Astrocyte of the spinal cord (primary cell): Measurements from ENCODE around the gene GALNT7.

Experiments
- DNase-seq: peaks from one replicate; pipeline ENCODE4 v3.0.0; 2011; ENCODE audit warnings: low read depth, low spot score
- H3K4me3 ChIP-seq: 2 replicates; pipeline ENCODE4 v1.5.1; 2011; ENCODE audit warnings: low read depth, mild to moderate bottlenecking, low read length, moderate library complexity
- CTCF ChIP-seq: IDR thresholded peaks from 2 replicates; pipeline ENCODE4 v1.5.1; 2012; ENCODE audit warnings: low read depth, mild to moderate bottlenecking, low read length, inconsistent platforms
- in situ Hi-C: cut with HindIII; loops from 2 replicates; pipeline ENCODE4 v1.10.0; 2017; ENCODE audit warnings: low sequenced_read_pairs

Gene GALNT7

GRCh38 chr4:173318648-173319211, 150.1 kb downstream of the GALNT7 start:
- peak; percentile 74 for DNase-seq
- no peak overlapping the region for H3K4me3 ChIP-seq
- TF ChIP-seq CTCF, result peak; percentile 16
- in situ Hi-C loops, result no loop called here

GRCh38 chr4:173319696-173320095, 151.1 kb downstream of the GALNT7 start:
- in situ Hi-C loops, result no loop called here
- H3K4me3 ChIP-seq, result no peak overlapping the region
- no peak for DNase-seq
- no peak for TF ChIP-seq CTCF

GRCh38 chr4:173325007-173325736, 156.6 kb downstream of the GALNT7 start:
- H3K4me3 ChIP-seq, result no peak overlapping the region
- TF ChIP-seq CTCF, result no peak
- in situ Hi-C loops, result no loop called here
- no peak for DNase-seq

GRCh38 chr4:173328236-173328901, 159.8 kb downstream of the GALNT7 start:
- H3K4me3 ChIP-seq, result no peak overlapping the region
- TF ChIP-seq CTCF, result no peak
- in situ Hi-C loops, result no loop called here
- DNase-seq, result no peak

GRCh38 chr4:173330590-173330989, 162.0 kb downstream of the GALNT7 start:
- H3K4me3 ChIP-seq, result no peak overlapping the region
- no peak for DNase-seq

GRCh38 chr4:173332021-173332487, 163.4 kb downstream of the GALNT7 start:
- no peak for DNase-seq
- H3K4me3 ChIP-seq, result peak overlapping the region; percentile 98
- TF ChIP-seq CTCF, result no peak
- in situ Hi-C loops, result no loop called here

More at GRCh38 chr4:173330590-173330989, 162.0 kb downstream of the GALNT7 start:
- in situ Hi-C loops, result no loop called here
- no peak for TF ChIP-seq CTCF
